HepG2 (cell line): ENCODE data around the gene CTNNBL1. TPM values are rescaled to one million over a fixed set of nuclear protein-coding genes. Genes with fewer than 3 reads are reported as not detected.
A peak's percentile ranks its signal among the peaks of the same experiment; 100 is the strongest.

Source experiments
- ADNP ChIP-seq: sonication (generic); formaldehyde crosslinking; IDR thresholded peaks from 2 replicates; pipeline ENCODE4 v1.4.0; 2020; ENCODE audit warnings: missing genetic modification reagents
- AGO1 ChIP-seq: fragments of 200-400 bp; formaldehyde crosslinking; IDR thresholded peaks from 2 replicates; pipeline ENCODE4 v1.6.1; 2017; ENCODE audit warnings: mild to moderate bottlenecking, low read depth, low read length, moderate library complexity; ENCODE audit not compliant: poor library complexity, severe bottlenecking
- ATF1 ChIP-seq: IDR thresholded peaks from 2 replicates; pipeline ENCODE4 v1.6.1; 2016; ENCODE audit warnings: mild to moderate bottlenecking, control low read depth
- ETV5 ChIP-seq: IDR thresholded peaks from 2 replicates; pipeline ENCODE4 v1.6.1; 2018; ENCODE audit warnings: missing biosample characterization, missing genetic modification reagents, inconsistent platforms, borderline replicate concordance
- EZH2 ChIP-seq: conservative IDR thresholded peaks from 2 replicates; pipeline ENCODE4 v1.6.1; 2012; ENCODE audit warnings: mild to moderate bottlenecking, low read depth, low read length, moderate library complexity
- HDAC6 ChIP-seq: fragments of 200-600 bp; sonication (generic); IDR thresholded peaks from 2 replicates; pipeline ENCODE4 v1.7.0; 2017; ENCODE audit warnings: mild to moderate bottlenecking, antibody characterized with exemption, low read length, low read depth
- MEIS2 ChIP-seq: sonication (generic); formaldehyde crosslinking; IDR thresholded peaks from 2 replicates; pipeline ENCODE4 v1.9.0; 2021; ENCODE audit warnings: mild to moderate bottlenecking, missing genetic modification reagents
- SOX6 ChIP-seq, 2 experiments: fragments of 450-650 bp in 1 of 2; sonication (generic) in 1 of 2; formaldehyde crosslinking in 1 of 2; IDR thresholded peaks; 2 replicates each; pipeline versions ENCODE4 v1.4.0 to v1.6.1; 2017 to 2020; ENCODE audit warnings: antibody characterized with exemption in 1 of 2, mild to moderate bottlenecking in 1 of 2, missing genetic modification reagents in 1 of 2
- STAT5B ChIP-seq: sonication (generic); formaldehyde crosslinking; IDR thresholded peaks from 2 replicates; pipeline ENCODE4 v1.4.0; 2020; ENCODE audit warnings: missing genetic modification reagents
- TOPORS ChIP-seq: sonication (generic); formaldehyde crosslinking; IDR thresholded peaks from 2 replicates; pipeline ENCODE4 v1.8.0; 2023; ENCODE audit warnings: mild to moderate bottlenecking, missing genetic modification reagents
- ZNF430 ChIP-seq: sonication (generic); formaldehyde crosslinking; IDR thresholded peaks from 2 replicates; pipeline ENCODE4 v1.9.0; 2021; ENCODE audit warnings: mild to moderate bottlenecking, missing genetic modification reagents
- ZNF431 ChIP-seq: sonication (generic); formaldehyde crosslinking; IDR thresholded peaks from 2 replicates; pipeline ENCODE4 v1.9.0; 2022; ENCODE audit warnings: missing genetic modification reagents, low read depth, mild to moderate bottlenecking, borderline replicate concordance
- ZNF44 ChIP-seq: sonication (generic); formaldehyde crosslinking; IDR thresholded peaks from 2 replicates; pipeline ENCODE4 v1.5.1; 2020; ENCODE audit warnings: mild to moderate bottlenecking, missing genetic modification reagents
- ZNF550 ChIP-seq: sonication (generic); formaldehyde crosslinking; IDR thresholded peaks from 2 replicates; pipeline ENCODE4 v1.4.0; 2020; ENCODE audit warnings: mild to moderate bottlenecking, missing genetic modification reagents, borderline replicate concordance
- ZNF614 ChIP-seq: IDR thresholded peaks from 2 replicates; pipeline ENCODE4 v1.6.1; 2018; ENCODE audit warnings: missing biosample characterization, missing genetic modification reagents, inconsistent platforms, borderline replicate concordance
- ZNF816 ChIP-seq: sonication (generic); formaldehyde crosslinking; IDR thresholded peaks from 2 replicates; pipeline ENCODE4 v1.8.0; 2022; ENCODE audit warnings: missing genetic modification reagents, mild to moderate bottlenecking, borderline replicate concordance
- ZSCAN20 ChIP-seq: sonication (generic); formaldehyde crosslinking; IDR thresholded peaks from 2 replicates; pipeline ENCODE4 v1.4.0; 2020; ENCODE audit warnings: missing genetic modification reagents, mild to moderate bottlenecking, borderline replicate concordance
- polyA plus RNA-seq, 8 experiments: library from polyadenylated mRNA; depleted of rRNA in 3 of 8; stranded (reverse) in 7 of 8; unstranded in 1 of 8; fragments of >200 nt; fragmentation: Illumina TruSeq in 4 of 8; extraction: Trizol in 4 of 8; gene quantifications; 2 replicates each; pipeline versions ENCODE4 v1.2.1 to v1.2.3, GENCODE V29; 2011 to 2016; ENCODE audit warnings: low read depth in 4 of 8, missing spikeins in 1 of 8, mixed read lengths in 1 of 8; ENCODE audit not compliant: insufficient read depth in 1 of 8
- total RNA-seq, 5 experiments: library from RNA; depleted of rRNA; stranded (reverse); fragments of >200 nt; fragmentation: Illumina TruSeq; extraction: Trizol; gene quantifications; 2 replicates each; pipeline ENCODE4 v1.2.3, GENCODE V29; 2016; ENCODE audit warnings: low read depth in 1 of 5
- TF ChIP-seq, protein P1 (sequence below): sonication (generic); formaldehyde crosslinking; IDR thresholded peaks from 2 replicates; pipeline ENCODE4 v1.4.0; 2020; ENCODE audit warnings: mild to moderate bottlenecking, missing genetic modification reagents
- TF ChIP-seq, protein P2 (sequence below): sonication (generic); formaldehyde crosslinking; IDR thresholded peaks from 2 replicates; pipeline ENCODE4 v1.5.0; 2020; ENCODE audit warnings: missing genetic modification reagents
- TF ChIP-seq, protein P3 (sequence below): sonication (generic); formaldehyde crosslinking; IDR thresholded peaks from 2 replicates; pipeline ENCODE4 v1.4.0; 2020; ENCODE audit warnings: missing genetic modification reagents, borderline replicate concordance
- TF ChIP-seq, protein P4 (sequence below): sonication (generic); formaldehyde crosslinking; IDR thresholded peaks from 2 replicates; pipeline ENCODE4 v1.8.1; 2023; ENCODE audit warnings: mild to moderate bottlenecking, missing genetic modification reagents
- TF ChIP-seq, protein P5 (sequence below): sonication (generic); IDR thresholded peaks from 2 replicates; pipeline ENCODE4 v1.6.1; 2016; ENCODE audit warnings: low read depth, borderline replicate concordance

CTNNBL1 gene
- total and polyA plus RNA-seq, 2 of the 13 experiments (the other 11 are each of a cell fraction or from before 2014, with no cell fraction given) = 49.3 to 94.6 TPM

DNA sequence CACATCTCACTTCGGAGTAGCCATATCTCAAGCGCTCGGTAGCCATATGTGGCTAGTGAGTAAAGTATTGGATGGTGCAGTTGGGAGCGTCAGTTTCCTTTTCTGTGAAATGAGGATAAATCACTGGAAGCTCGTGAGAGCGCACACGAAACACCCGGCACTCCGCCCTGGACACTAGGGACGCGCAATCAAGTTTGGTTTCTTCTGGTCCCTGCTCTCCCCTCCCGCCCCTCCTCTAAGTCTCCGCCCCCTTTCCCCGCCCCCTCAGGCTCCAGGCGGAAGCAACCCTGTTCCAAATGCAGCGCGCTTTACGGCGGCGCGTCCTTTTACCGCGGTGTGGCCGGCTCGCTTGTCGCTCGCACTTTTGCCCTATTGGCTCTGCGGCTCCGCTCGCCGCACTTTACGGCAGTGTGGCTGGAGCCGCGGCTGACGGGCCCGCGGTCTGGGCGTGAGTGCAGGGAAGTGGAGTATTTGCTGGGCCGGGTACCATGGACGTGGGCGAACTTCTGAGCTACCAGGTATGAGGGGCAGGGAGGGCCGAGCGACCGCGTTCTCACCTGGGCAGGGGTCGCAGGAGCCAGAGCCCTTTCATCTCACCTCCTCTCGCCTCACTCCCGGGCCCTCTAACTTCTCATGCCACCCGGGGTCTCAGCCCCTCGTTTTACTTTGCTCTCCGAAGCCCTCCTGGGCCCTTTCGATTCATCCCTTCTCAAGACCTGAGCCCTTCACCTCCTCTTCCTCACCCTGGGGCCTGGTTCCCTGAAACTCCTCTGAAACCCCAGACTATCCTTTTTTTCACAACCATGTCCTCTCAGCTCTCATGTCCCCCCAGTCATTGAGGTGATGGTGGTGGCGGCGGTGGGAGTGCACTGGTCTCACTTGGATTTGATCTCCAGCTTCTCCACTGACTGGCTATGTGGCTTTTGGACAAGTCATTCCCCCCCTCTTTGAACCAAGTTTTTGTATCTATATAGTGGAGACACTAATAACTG lies at the start of gene CTNNBL1 (continued):
- TF ChIP-seq ZNF614 (CRISPR knock-in tag) (peak; percentile 96; the same call in 1 of the 2 replicates), ZNF816 (no peak), ZNF550 (CRISPR knock-in tag) (peak; percentile 97), STAT5B (CRISPR knock-in tag) (peak; percentile 88; the same call in 1 of the 2 replicates), EZH2 (no peak), AGO1 (peak; percentile 62), TOPORS (CRISPR knock-in tag) (peak; percentile 40; the same call in 1 of the 2 replicates), ZNF431 (CRISPR knock-in tag) (no peak), ADNP (CRISPR knock-in tag) (no peak), ATF1 (CRISPR knock-in tag) (peak; percentile 89), ZNF44 (CRISPR knock-in tag) (peak; percentile 86), MEIS2 (CRISPR knock-in tag) (peak; percentile 93), ZSCAN20 (CRISPR knock-in tag) (peak; percentile 79; the same call in 1 of the 2 replicates), SOX6 (IDR thresholded peaks at IDR 0.05) (no peak), SOX6 (CRISPR knock-in tag; IDR thresholded peaks at IDR 0.05) (peak; percentile 77), ETV5 (peak; percentile 84), HDAC6 (no peak), ZNF430 (peak; percentile 92)
- TF ChIP-seq, protein P1, sequence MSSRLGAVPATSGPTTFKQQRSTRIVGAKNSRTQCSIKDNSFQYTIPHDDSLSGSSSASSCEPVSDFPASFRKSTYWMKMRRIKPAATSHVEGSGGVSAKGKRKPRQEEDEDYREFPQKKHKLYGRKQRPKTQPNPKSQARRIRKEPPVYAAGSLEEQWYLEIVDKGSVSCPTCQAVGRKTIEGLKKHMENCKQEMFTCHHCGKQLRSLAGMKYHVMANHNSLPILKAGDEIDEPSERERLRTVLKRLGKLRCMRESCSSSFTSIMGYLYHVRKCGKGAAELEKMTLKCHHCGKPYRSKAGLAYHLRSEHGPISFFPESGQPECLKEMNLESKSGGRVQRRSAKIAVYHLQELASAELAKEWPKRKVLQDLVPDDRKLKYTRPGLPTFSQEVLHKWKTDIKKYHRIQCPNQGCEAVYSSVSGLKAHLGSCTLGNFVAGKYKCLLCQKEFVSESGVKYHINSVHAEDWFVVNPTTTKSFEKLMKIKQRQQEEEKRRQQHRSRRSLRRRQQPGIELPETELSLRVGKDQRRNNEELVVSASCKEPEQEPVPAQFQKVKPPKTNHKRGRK (CRISPR knock-in tag) = peak; percentile 23; the same call in 1 of the 2 replicates
- TF ChIP-seq, protein P2, sequence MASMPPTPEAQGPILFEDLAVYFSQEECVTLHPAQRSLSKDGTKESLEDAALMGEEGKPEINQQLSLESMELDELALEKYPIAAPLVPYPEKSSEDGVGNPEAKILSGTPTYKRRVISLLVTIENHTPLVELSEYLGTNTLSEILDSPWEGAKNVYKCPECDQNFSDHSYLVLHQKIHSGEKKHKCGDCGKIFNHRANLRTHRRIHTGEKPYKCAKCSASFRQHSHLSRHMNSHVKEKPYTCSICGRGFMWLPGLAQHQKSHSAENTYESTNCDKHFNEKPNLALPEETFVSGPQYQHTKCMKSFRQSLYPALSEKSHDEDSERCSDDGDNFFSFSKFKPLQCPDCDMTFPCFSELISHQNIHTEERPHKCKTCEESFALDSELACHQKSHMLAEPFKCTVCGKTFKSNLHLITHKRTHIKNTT (CRISPR knock-in tag) = peak; percentile 86; the same call in 1 of the 2 replicates
- TF ChIP-seq, protein P3, sequence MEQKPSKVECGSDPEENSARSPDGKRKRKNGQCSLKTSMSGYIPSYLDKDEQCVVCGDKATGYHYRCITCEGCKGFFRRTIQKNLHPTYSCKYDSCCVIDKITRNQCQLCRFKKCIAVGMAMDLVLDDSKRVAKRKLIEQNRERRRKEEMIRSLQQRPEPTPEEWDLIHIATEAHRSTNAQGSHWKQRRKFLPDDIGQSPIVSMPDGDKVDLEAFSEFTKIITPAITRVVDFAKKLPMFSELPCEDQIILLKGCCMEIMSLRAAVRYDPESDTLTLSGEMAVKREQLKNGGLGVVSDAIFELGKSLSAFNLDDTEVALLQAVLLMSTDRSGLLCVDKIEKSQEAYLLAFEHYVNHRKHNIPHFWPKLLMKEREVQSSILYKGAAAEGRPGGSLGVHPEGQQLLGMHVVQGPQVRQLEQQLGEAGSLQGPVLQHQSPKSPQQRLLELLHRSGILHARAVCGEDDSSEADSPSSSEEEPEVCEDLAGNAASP (CRISPR knock-in tag) = peak; percentile 76
- TF ChIP-seq, protein P4, sequence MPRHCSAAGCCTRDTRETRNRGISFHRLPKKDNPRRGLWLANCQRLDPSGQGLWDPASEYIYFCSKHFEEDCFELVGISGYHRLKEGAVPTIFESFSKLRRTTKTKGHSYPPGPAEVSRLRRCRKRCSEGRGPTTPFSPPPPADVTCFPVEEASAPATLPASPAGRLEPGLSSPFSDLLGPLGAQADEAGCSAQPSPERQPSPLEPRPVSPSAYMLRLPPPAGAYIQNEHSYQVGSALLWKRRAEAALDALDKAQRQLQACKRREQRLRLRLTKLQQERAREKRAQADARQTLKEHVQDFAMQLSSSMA (CRISPR knock-in tag) = peak; percentile 100
- TF ChIP-seq, protein P5, sequence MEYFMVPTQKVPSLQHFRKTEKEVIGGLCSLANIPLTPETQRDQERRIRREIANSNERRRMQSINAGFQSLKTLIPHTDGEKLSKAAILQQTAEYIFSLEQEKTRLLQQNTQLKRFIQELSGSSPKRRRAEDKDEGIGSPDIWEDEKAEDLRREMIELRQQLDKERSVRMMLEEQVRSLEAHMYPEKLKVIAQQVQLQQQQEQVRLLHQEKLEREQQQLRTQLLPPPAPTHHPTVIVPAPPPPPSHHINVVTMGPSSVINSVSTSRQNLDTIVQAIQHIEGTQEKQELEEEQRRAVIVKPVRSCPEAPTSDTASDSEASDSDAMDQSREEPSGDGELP = peak; percentile 66; the same call in 1 of the 2 replicates
